ENCODE data around the gene CAMTA1.

DNA sequence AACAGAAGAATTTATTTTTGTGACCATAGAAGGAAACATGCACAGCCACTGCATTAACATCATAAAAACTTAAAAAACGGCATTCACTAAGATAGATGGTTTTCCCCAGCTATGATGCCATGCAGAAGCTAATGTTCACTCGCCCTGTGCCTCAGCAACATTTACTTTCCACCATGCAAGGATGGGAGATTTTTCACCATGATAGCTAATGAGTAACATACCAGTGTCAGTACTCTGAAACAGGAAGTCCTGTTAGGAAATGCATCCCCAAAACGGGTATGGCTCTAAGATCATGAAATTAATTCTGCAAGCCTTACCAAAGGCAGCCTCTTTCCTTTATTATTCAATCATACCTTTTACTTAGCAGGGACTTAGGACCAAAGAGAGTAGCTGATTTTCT is 968.4 kb downstream of the CAMTA1 start:
- TF ChIP-seq, protein P1, sequence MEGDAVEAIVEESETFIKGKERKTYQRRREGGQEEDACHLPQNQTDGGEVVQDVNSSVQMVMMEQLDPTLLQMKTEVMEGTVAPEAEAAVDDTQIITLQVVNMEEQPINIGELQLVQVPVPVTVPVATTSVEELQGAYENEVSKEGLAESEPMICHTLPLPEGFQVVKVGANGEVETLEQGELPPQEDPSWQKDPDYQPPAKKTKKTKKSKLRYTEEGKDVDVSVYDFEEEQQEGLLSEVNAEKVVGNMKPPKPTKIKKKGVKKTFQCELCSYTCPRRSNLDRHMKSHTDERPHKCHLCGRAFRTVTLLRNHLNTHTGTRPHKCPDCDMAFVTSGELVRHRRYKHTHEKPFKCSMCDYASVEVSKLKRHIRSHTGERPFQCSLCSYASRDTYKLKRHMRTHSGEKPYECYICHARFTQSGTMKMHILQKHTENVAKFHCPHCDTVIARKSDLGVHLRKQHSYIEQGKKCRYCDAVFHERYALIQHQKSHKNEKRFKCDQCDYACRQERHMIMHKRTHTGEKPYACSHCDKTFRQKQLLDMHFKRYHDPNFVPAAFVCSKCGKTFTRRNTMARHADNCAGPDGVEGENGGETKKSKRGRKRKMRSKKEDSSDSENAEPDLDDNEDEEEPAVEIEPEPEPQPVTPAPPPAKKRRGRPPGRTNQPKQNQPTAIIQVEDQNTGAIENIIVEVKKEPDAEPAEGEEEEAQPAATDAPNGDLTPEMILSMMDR (tag by site-specific recombination; IDR thresholded peaks at IDR 0.05) = no peak
- TF ChIP-seq GLIS1 (tag by site-specific recombination; IDR thresholded peaks at IDR 0.05) = no peak
- TF ChIP-seq TCF7L2 (IDR thresholded peaks at IDR 0.05; ENCODE audit: borderline replicate concordance, low read depth, low read length) = no peak
- no peak for TF ChIP-seq ZNF792 (tag by site-specific recombination; IDR thresholded peaks at IDR 0.05)
- TF ChIP-seq, protein P2, sequence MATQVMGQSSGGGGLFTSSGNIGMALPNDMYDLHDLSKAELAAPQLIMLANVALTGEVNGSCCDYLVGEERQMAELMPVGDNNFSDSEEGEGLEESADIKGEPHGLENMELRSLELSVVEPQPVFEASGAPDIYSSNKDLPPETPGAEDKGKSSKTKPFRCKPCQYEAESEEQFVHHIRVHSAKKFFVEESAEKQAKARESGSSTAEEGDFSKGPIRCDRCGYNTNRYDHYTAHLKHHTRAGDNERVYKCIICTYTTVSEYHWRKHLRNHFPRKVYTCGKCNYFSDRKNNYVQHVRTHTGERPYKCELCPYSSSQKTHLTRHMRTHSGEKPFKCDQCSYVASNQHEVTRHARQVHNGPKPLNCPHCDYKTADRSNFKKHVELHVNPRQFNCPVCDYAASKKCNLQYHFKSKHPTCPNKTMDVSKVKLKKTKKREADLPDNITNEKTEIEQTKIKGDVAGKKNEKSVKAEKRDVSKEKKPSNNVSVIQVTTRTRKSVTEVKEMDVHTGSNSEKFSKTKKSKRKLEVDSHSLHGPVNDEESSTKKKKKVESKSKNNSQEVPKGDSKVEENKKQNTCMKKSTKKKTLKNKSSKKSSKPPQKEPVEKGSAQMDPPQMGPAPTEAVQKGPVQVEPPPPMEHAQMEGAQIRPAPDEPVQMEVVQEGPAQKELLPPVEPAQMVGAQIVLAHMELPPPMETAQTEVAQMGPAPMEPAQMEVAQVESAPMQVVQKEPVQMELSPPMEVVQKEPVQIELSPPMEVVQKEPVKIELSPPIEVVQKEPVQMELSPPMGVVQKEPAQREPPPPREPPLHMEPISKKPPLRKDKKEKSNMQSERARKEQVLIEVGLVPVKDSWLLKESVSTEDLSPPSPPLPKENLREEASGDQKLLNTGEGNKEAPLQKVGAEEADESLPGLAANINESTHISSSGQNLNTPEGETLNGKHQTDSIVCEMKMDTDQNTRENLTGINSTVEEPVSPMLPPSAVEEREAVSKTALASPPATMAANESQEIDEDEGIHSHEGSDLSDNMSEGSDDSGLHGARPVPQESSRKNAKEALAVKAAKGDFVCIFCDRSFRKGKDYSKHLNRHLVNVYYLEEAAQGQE (tag by site-specific recombination; IDR thresholded peaks at IDR 0.05) = no peak
- no peak for TF ChIP-seq ZFHX2 (tag by site-specific recombination; conservative IDR thresholded peaks at IDR 0.05)
- no peak for TF ChIP-seq ZBTB21 (tag by site-specific recombination; IDR thresholded peaks at IDR 0.05)
- TF ChIP-seq MZF1 (tag by site-specific recombination; IDR thresholded peaks at IDR 0.05; ENCODE audit: borderline replicate concordance) = no peak
- no peak for TF ChIP-seq ZNF350 (tag by site-specific recombination; IDR thresholded peaks at IDR 0.05)
- no peak for TF ChIP-seq ZBTB1 (tag by site-specific recombination; IDR thresholded peaks at IDR 0.05)
- no peak for TF ChIP-seq ZNF843 (tag by site-specific recombination; IDR thresholded peaks at IDR 0.05)
- TF ChIP-seq ZNF221 (tag by site-specific recombination; IDR thresholded peaks at IDR 0.05; ENCODE audit: borderline replicate concordance) = no peak

All from HEK293 (cell line).